T-helper 1 cell treated with Interleukin-12 subunit alpha and Interleukin-12 subunit beta and Interleukin-4 antibody, amounts not matched to agents 30 ng/mL and 1 ng/mL, for 36 hours (primary cell): Measurements from ENCODE around the gene ZNF319. TPM values are rescaled to one million over a fixed set of nuclear protein-coding genes. Genes with fewer than 3 reads are reported as not detected.

Experiments
- intact Hi-C: fragments of 100-400 bp; cut with micrococcal nuclease; formaldehyde crosslinking; loops from one replicate; pipeline ENCODE4 v1.15.1; 2024
- total RNA-seq: library from RNA; stranded (reverse); gene quantifications from 2 replicates; pipeline ENCODE4 v1.2.3, GENCODE V29; 2022

ZNF319 gene
- 16.8 and 17.8 TPM in 2 replicates for total RNA-seq

GRCh38 chr16:57999971-58000705 lies at the start of gene ZNF319:
Gene ZNF319, minus strand, starts transcription at chr16:58000672. Its CDS starts 2,407 bp downstream, at chr16:57998265.
- intact Hi-C loops, result loop anchor here (1.0 to 5.0 kb wide), 9 partner anchors 199 to 463 kb away; partner anchors contain the start of genes CCDC102A and GINS3

- intact Hi-C loops, result no loop called here
Observed at GRCh38 chr16:58049232-58050185, 49.0 kb upstream of the ZNF319 start.

- intact Hi-C loops, result no loop called here
Observed at GRCh38 chr16:58048494-58049231, 48.2 kb upstream of the ZNF319 start.

- intact Hi-C loops, result no loop called here
Observed at GRCh38 chr16:58047557-58048348, 47.3 kb upstream of the ZNF319 start.

GRCh38 chr16:58046936-58047335 lies 46.5 kb upstream of the ZNF319 start:
- intact Hi-C loops, result no loop called here

GRCh38 chr16:58046054-58046881 lies 45.8 kb upstream of the ZNF319 start:
- intact Hi-C loops, result no loop called here

- intact Hi-C loops, result no loop called here
Observed at GRCh38 chr16:58045096-58045495, 44.6 kb upstream of the ZNF319 start.

GRCh38 chr16:58044266-58045019 lies 44.0 kb upstream of the ZNF319 start:
- intact Hi-C loops, result no loop called here

- intact Hi-C loops, result no loop called here
Observed at GRCh38 chr16:58043571-58044155, 43.2 kb upstream of the ZNF319 start.

- intact Hi-C loops, result no loop called here
Observed at GRCh38 chr16:58042886-58043515, 42.5 kb upstream of the ZNF319 start.

- intact Hi-C loops, result no loop called here
Observed at GRCh38 chr16:58042001-58042885, 41.8 kb upstream of the ZNF319 start.

GRCh38 chr16:58041628-58041955 lies 41.1 kb upstream of the ZNF319 start:
- intact Hi-C loops, result no loop called here

- intact Hi-C loops, result no loop called here
Observed at GRCh38 chr16:58040945-58041627, 40.6 kb upstream of the ZNF319 start.

- intact Hi-C loops, result no loop called here
Observed at GRCh38 chr16:58040496-58040846, 40.0 kb upstream of the ZNF319 start.

- intact Hi-C loops, result no loop called here
Observed at GRCh38 chr16:58039829-58040495, 39.5 kb upstream of the ZNF319 start.

GRCh38 chr16:58038219-58038641 lies 37.8 kb upstream of the ZNF319 start:
- intact Hi-C loops, result no loop called here
